HEK293 (cell line): ENCODE results near the gene CHRNA1.
A peak's percentile ranks its signal among the peaks of the same experiment; 100 is the strongest.

Experiments used
- CTCF ChIA-PET: fragments of 350-600 bp; formaldehyde crosslinking; extraction: SDS; loops from one replicate; lab custom pipeline; 2021; ENCODE audit warnings: antibody characterized with exemption; lab: Yijun Ruan, JAX
- POLR2A ChIA-PET: fragments of 300-600 bp; formaldehyde crosslinking; extraction: SDS; loops from one replicate; lab custom pipeline; 2020; ENCODE audit warnings: antibody characterized with exemption, inconsistent platforms; lab: Yijun Ruan, JAX
- H3K27ac ChIP-seq: fragments of 200-500 bp; sonication (Bioruptor generic); 2 replicates; pipeline ENCODE4 v1.5.1; 2014; ENCODE audit warnings: low read depth, low read length, control low read depth, inconsistent platforms; ENCODE audit errors: extremely low read depth
- H3K36me3 ChIP-seq, 2 experiments: fragments of 200-500 bp in 1 of 2; sonication (Bioruptor generic) in 1 of 2; 1 replicate in 1 of 2; 2 replicates in 1 of 2; pipeline ENCODE4 v1.5.1; 2014 to 2017; ENCODE audit warnings: inconsistent platforms in 2 of 2, low read length in 2 of 2; ENCODE audit not compliant: control insufficient read depth in 2 of 2, insufficient read depth in 1 of 2
- H3K4me1 ChIP-seq: fragments of 200-500 bp; sonication (Bioruptor generic); 2 replicates; pipeline ENCODE4 v1.5.1; 2014; ENCODE audit warnings: mild to moderate bottlenecking, low read length, inconsistent platforms; ENCODE audit not compliant: control insufficient read depth, insufficient read depth
- H3K4me3 ChIP-seq: 2 replicates; pipeline ENCODE4 v1.5.1; 2011; ENCODE audit warnings: low read depth, mild to moderate bottlenecking, control low read depth, low read length, moderate library complexity
- H3K9me3 ChIP-seq: fragments of 200-500 bp; sonication (Bioruptor generic); 2 replicates; pipeline ENCODE4 v1.5.1; 2014; ENCODE audit warnings: low read depth, low read length, inconsistent platforms; ENCODE audit not compliant: control insufficient read depth, insufficient read depth
- GLI4 ChIP-seq: fragments of 450-650 bp; formaldehyde crosslinking; IDR thresholded peaks from 2 replicates; pipeline ENCODE4 v1.5.1; 2016; ENCODE audit warnings: missing biosample characterization, missing genetic modification characterization
- GLIS2 ChIP-seq: fragments of 450-650 bp; formaldehyde crosslinking; IDR thresholded peaks from 2 replicates; pipeline ENCODE4 v1.5.1; 2016; ENCODE audit warnings: missing biosample characterization, missing genetic modification characterization
- KLF9 ChIP-seq: fragments of 450-650 bp; formaldehyde crosslinking; IDR thresholded peaks from 2 replicates; pipeline ENCODE4 v1.5.1; 2016; ENCODE audit warnings: missing biosample characterization, missing genetic modification characterization, low read depth
- REPIN1 ChIP-seq: fragments of 450-650 bp; formaldehyde crosslinking; IDR thresholded peaks from 2 replicates; pipeline ENCODE4 v1.5.1; 2017; ENCODE audit warnings: missing biosample characterization, missing genetic modification characterization, low read depth
- SP3 ChIP-seq: fragments of 450-650 bp; formaldehyde crosslinking; IDR thresholded peaks from 2 replicates; pipeline ENCODE4 v1.5.1; 2016; ENCODE audit warnings: missing biosample characterization, missing genetic modification characterization
- TRIM28 ChIP-seq: IDR thresholded peaks from 2 replicates; pipeline ENCODE4 v1.6.1; 2011; ENCODE audit warnings: low read length, control low read depth, borderline replicate concordance
- ZBTB17 ChIP-seq: fragments of 450-650 bp; formaldehyde crosslinking; IDR thresholded peaks from 2 replicates; pipeline ENCODE4 v1.5.1; 2016; ENCODE audit warnings: missing biosample characterization, missing genetic modification characterization
- ZFHX2 ChIP-seq: fragments of 450-650 bp; formaldehyde crosslinking; conservative IDR thresholded peaks from 2 replicates; pipeline ENCODE4 v1.5.1; 2016; ENCODE audit warnings: missing biosample characterization, missing genetic modification characterization
- ZNF138 ChIP-seq: fragments of 450-650 bp; formaldehyde crosslinking; IDR thresholded peaks from 2 replicates; pipeline ENCODE4 v1.5.1; 2016; ENCODE audit warnings: missing biosample characterization, missing genetic modification characterization, borderline replicate concordance
- ZNF146 ChIP-seq: fragments of 450-650 bp; formaldehyde crosslinking; IDR thresholded peaks from 2 replicates; pipeline ENCODE4 v1.5.1; 2016; ENCODE audit warnings: missing biosample characterization, missing genetic modification characterization
- ZNF211 ChIP-seq: fragments of 450-650 bp; formaldehyde crosslinking; IDR thresholded peaks from 2 replicates; pipeline ENCODE4 v1.5.1; 2016; ENCODE audit warnings: low read depth, missing biosample characterization, missing genetic modification characterization
- ZNF221 ChIP-seq: fragments of 450-650 bp; formaldehyde crosslinking; IDR thresholded peaks from 2 replicates; pipeline ENCODE4 v1.5.1; 2017; ENCODE audit warnings: missing biosample characterization, missing genetic modification characterization, borderline replicate concordance
- ZNF473 ChIP-seq: fragments of 450-650 bp; formaldehyde crosslinking; IDR thresholded peaks from 2 replicates; pipeline ENCODE4 v1.5.1; 2017; ENCODE audit warnings: missing biosample characterization, missing genetic modification characterization
- ZNF843 ChIP-seq: fragments of 450-650 bp; formaldehyde crosslinking; IDR thresholded peaks from 2 replicates; pipeline ENCODE4 v1.5.1; 2016; ENCODE audit warnings: missing biosample characterization, missing genetic modification characterization
- TF ChIP-seq, protein P1 (sequence below): fragments of 450-650 bp; formaldehyde crosslinking; IDR thresholded peaks from 2 replicates; pipeline ENCODE4 v1.5.1; 2016; ENCODE audit warnings: missing biosample characterization, missing genetic modification characterization
- TF ChIP-seq, protein P2 (sequence below): fragments of 450-650 bp; formaldehyde crosslinking; IDR thresholded peaks from 2 replicates; pipeline ENCODE4 v1.5.1; 2017; ENCODE audit warnings: missing biosample characterization, missing genetic modification characterization
- TF ChIP-seq, protein P3 (sequence below): fragments of 450-650 bp; formaldehyde crosslinking; IDR thresholded peaks from 2 replicates; pipeline ENCODE4 v1.5.1; 2017; ENCODE audit warnings: missing biosample characterization, mild to moderate bottlenecking, missing genetic modification characterization, moderate library complexity
- TF ChIP-seq, protein P4 (sequence below): fragments of 450-650 bp; formaldehyde crosslinking; IDR thresholded peaks from 2 replicates; pipeline ENCODE4 v1.5.1; 2017; ENCODE audit warnings: missing biosample characterization, missing genetic modification characterization

CHRNA1 gene

DNA sequence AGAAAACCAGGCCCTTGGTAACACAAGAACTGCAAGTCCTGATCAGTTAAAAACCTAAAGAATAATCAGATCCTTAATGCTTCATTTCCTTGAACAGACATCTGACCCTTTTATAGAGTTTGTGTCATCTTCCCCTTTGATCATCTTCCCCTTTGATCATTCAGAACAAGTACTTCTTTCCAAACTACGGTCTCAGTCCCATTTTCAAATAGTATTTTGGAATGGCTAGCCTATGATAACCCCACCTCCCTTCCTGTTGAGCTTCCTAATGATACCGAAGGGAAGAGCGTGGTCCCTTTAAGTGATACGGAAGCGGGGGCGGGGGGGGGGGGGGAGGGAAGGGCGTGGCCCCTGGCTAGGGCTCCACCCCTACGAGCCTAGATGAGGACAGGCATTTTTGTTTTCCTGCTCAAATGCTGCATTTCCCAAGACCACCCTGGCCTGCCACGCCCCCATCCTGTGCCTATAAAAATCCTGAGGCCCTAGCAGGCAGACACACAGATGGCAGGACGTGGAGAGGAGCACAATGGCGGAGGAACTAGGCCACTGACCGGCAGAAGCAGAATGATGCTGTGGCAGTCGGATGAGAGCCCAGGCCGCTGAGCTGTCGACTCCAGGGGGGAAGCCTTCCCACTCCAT lies 24.1 kb upstream of the CHRNA1 start:
- TF ChIP-seq ZNF138 (tag by site-specific recombination) (no peak), ZNF146 (tag by site-specific recombination) (no peak), SP3 (tag by site-specific recombination) (0 out of 2 replicates have a peak, but pooled peaks have one; percentile 30), KLF9 (tag by site-specific recombination) (no peak), GLIS2 (tag by site-specific recombination) (no peak), ZNF473 (tag by site-specific recombination) (no peak)
- TF ChIP-seq, protein P1, sequence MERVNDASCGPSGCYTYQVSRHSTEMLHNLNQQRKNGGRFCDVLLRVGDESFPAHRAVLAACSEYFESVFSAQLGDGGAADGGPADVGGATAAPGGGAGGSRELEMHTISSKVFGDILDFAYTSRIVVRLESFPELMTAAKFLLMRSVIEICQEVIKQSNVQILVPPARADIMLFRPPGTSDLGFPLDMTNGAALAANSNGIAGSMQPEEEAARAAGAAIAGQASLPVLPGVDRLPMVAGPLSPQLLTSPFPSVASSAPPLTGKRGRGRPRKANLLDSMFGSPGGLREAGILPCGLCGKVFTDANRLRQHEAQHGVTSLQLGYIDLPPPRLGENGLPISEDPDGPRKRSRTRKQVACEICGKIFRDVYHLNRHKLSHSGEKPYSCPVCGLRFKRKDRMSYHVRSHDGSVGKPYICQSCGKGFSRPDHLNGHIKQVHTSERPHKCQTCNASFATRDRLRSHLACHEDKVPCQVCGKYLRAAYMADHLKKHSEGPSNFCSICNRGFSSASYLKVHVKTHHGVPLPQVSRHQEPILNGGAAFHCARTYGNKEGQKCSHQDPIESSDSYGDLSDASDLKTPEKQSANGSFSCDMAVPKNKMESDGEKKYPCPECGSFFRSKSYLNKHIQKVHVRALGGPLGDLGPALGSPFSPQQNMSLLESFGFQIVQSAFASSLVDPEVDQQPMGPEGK (tag by site-specific recombination), result no peak
- no peaks in the 10 kb centered on the region for H3K4me1 ChIP-seq
- no peaks in the 10 kb centered on the region for H3K9me3 ChIP-seq
- no peak overlapping the region for H3K4me3 ChIP-seq
- no peak overlapping the region for H3K27ac ChIP-seq
- CTCF ChIA-PET, result interaction anchor here (0.7 to 2.1 kb wide), 3 partner anchors 12 to 201 kb away, joined by 3 to 6 read pairs (median 5); no protein-coding TSS in a partner anchor
- POLR2A ChIA-PET, result interaction anchor here (0.6 kb wide), 1 partner anchor 111 kb away, joined by 5 read pairs; no protein-coding TSS in a partner anchor
- no peaks in the 10 kb centered on the region for H3K36me3 ChIP-seq

DNA sequence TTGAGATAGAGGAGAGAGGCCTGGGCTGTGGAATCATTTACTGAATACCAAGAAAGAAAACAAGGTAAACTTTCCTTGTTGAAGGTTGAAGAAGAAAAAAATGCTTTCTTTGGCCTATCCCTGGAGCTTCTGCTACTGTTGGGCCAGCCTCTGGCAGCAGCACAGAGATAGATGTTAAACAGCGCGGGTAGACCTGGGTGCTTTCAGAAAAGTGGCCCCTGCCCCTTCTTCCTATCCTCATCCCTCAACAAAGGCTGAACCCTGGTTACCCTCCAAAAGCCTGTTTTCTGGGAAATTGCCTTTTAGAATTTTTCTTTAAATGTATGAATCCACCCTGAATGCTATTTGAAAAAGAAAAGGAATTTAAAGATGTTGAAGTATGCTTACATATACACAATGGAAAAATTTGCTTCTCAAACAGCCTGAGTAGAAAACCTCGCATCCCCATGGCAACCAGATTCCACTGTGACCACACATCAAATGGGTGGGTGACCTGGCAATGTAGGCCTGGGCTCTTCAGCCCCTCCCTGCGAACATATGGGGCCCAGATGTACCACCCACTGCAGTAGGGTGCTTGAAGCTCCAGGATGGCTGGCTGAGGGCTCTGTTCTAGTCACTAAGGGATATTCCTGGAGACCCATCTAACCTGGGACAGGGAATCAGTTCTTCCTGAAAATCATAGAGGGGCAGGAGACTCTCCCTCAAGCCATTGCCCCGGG lies 23.4 kb upstream of the CHRNA1 start:
- POLR2A ChIA-PET, result interaction anchor here (0.6 kb wide), 1 partner anchor 110 kb away, joined by 5 read pairs; no protein-coding TSS in a partner anchor

More for the DNA sequence above, 23.4 kb upstream of the CHRNA1 start:
- TF ChIP-seq, protein P2, sequence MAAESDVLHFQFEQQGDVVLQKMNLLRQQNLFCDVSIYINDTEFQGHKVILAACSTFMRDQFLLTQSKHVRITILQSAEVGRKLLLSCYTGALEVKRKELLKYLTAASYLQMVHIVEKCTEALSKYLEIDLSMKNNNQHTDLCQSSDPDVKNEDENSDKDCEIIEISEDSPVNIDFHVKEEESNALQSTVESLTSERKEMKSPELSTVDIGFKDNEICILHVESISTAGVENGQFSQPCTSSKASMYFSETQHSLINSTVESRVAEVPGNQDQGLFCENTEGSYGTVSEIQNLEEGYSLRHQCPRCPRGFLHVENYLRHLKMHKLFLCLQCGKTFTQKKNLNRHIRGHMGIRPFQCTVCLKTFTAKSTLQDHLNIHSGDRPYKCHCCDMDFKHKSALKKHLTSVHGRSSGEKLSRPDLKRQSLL (tag by site-specific recombination), result no peak
- TF ChIP-seq ZNF221 (tag by site-specific recombination) (no peak), GLI4 (tag by site-specific recombination) (no peak), KLF9 (tag by site-specific recombination) (no peak), ZFHX2 (tag by site-specific recombination) (no peak), ZNF843 (tag by site-specific recombination) (no peak), REPIN1 (tag by site-specific recombination) (no peak), ZBTB17 (tag by site-specific recombination) (no peak), SP3 (tag by site-specific recombination) (no peak), TRIM28 (no peak), ZNF211 (tag by site-specific recombination) (no peak)
- TF ChIP-seq, protein P3, sequence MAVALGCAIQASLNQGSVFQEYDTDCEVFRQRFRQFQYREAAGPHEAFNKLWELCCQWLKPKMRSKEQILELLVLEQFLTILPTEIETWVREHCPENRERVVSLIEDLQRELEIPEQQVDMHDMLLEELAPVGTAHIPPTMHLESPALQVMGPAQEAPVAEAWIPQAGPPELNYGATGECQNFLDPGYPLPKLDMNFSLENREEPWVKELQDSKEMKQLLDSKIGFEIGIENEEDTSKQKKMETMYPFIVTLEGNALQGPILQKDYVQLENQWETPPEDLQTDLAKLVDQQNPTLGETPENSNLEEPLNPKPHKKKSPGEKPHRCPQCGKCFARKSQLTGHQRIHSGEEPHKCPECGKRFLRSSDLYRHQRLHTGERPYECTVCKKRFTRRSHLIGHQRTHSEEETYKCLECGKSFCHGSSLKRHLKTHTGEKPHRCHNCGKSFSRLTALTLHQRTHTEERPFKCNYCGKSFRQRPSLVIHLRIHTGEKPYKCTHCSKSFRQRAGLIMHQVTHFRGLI (tag by site-specific recombination), result no peak
- TF ChIP-seq, protein P4, sequence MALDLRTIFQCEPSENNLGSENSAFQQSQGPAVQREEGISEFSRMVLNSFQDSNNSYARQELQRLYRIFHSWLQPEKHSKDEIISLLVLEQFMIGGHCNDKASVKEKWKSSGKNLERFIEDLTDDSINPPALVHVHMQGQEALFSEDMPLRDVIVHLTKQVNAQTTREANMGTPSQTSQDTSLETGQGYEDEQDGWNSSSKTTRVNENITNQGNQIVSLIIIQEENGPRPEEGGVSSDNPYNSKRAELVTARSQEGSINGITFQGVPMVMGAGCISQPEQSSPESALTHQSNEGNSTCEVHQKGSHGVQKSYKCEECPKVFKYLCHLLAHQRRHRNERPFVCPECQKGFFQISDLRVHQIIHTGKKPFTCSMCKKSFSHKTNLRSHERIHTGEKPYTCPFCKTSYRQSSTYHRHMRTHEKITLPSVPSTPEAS (tag by site-specific recombination), result no peak
- Histone ChIP-seq H3K9me3 (no peaks in the 10 kb centered on the region), H3K4me1 (no peaks in the 10 kb centered on the region), H3K27ac (no peak overlapping the region), H3K4me3 (no peak overlapping the region), H3K36me3 (no peaks in the 10 kb centered on the region)
- CTCF ChIA-PET, result interaction anchor here (0.6 to 1.4 kb wide), 4 partner anchors 12 to 188 kb away, joined by 3 to 5 read pairs (median 4); no protein-coding TSS in a partner anchor
